HepG2 (cell line): Measurements from ENCODE around the gene ADAMTS14.

ENCODE experiments used
- HNF4A ChIP-seq: sonication (generic); formaldehyde crosslinking; IDR thresholded peaks from 2 replicates; pipeline ENCODE4 v1.4.0; 2020; ENCODE audit warnings: missing genetic modification reagents
- TF ChIP-seq, protein P1 (sequence below): sonication (generic); formaldehyde crosslinking; IDR thresholded peaks from 2 replicates; pipeline ENCODE4 v1.4.0; 2020; ENCODE audit warnings: missing genetic modification reagents
- TF ChIP-seq, protein P2 (sequence below): IDR thresholded peaks from 2 replicates; pipeline ENCODE4 v1.6.1; 2012; ENCODE audit warnings: inconsistent platforms

DNA sequence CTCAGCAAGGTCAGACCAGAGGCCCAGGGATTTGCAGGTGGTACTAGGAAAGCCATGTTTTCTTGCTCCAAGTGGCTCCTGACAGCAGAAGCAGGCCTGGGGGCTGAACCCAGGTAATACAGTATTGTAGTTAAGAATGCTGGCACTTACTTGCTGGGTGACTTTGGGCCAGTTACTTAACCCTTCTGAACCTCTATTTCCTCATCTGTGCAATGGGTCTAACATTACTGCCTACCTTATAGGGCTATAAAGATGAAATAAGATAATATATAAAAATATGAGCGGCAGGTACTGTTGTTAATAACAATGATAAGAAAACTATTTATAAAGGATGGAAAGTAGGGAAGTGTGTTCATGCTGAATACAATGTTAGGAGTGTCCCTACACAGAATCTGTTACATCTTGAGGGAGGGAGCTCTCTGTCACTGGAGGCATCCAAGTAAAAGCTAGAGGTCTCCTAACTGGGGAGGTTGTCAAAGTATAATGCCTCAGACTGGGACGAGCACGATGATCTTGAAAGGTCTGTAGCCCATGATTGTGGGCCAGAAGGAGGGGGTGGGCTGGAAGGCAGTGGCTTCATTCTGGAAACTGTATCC is 26.9 kb downstream of the ADAMTS14 start:
- TF ChIP-seq HNF4A (CRISPR knock-in tag), result no peak
- TF ChIP-seq, protein P1, sequence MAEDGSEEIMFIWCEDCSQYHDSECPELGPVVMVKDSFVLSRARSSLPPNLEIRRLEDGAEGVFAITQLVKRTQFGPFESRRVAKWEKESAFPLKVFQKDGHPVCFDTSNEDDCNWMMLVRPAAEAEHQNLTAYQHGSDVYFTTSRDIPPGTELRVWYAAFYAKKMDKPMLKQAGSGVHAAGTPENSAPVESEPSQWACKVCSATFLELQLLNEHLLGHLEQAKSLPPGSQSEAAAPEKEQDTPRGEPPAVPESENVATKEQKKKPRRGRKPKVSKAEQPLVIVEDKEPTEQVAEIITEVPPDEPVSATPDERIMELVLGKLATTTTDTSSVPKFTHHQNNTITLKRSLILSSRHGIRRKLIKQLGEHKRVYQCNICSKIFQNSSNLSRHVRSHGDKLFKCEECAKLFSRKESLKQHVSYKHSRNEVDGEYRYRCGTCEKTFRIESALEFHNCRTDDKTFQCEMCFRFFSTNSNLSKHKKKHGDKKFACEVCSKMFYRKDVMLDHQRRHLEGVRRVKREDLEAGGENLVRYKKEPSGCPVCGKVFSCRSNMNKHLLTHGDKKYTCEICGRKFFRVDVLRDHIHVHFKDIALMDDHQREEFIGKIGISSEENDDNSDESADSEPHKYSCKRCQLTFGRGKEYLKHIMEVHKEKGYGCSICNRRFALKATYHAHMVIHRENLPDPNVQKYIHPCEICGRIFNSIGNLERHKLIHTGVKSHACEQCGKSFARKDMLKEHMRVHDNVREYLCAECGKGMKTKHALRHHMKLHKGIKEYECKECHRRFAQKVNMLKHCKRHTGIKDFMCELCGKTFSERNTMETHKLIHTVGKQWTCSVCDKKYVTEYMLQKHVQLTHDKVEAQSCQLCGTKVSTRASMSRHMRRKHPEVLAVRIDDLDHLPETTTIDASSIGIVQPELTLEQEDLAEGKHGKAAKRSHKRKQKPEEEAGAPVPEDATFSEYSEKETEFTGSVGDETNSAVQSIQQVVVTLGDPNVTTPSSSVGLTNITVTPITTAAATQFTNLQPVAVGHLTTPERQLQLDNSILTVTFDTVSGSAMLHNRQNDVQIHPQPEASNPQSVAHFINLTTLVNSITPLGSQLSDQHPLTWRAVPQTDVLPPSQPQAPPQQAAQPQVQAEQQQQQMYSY (CRISPR knock-in tag), result no peak
- TF ChIP-seq, protein P2, sequence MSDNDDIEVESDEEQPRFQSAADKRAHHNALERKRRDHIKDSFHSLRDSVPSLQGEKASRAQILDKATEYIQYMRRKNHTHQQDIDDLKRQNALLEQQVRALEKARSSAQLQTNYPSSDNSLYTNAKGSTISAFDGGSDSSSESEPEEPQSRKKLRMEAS, result no peak
